Skeletal muscle satellite cell (primary cell): Measurements from ENCODE around the gene XRN2. TPM values are rescaled to one million over a fixed set of nuclear protein-coding genes. Genes with fewer than 3 reads are reported as not detected.

ENCODE experiments used
- H3K27me3 ChIP-seq: 2 replicates; pipeline ENCODE4 v1.7.0; 2013; ENCODE audit warnings: low read length; ENCODE audit not compliant: control insufficient read depth, insufficient read depth
- H3K36me3 ChIP-seq: 2 replicates; pipeline ENCODE4 v1.7.0; 2013; ENCODE audit warnings: mild to moderate bottlenecking, control low read depth, low read length; ENCODE audit not compliant: insufficient read depth
- H3K4me1 ChIP-seq: 2 replicates; pipeline ENCODE4 v1.7.0; 2013; ENCODE audit warnings: low read length; ENCODE audit not compliant: control insufficient read depth, insufficient read depth
- H3K4me2 ChIP-seq: 2 replicates; pipeline ENCODE4 v1.7.0; 2013; ENCODE audit warnings: mild to moderate bottlenecking, low read length
- H3K4me3 ChIP-seq: 2 replicates; pipeline ENCODE4 v1.7.0; 2013; ENCODE audit warnings: low read length
- H3K9ac ChIP-seq: 2 replicates; pipeline ENCODE4 v1.7.0; 2013; ENCODE audit warnings: mild to moderate bottlenecking, low read depth, low read length, moderate library complexity
- H3K9me3 ChIP-seq: replicated peaks from 2 replicates; pipeline ENCODE4 v1.7.0; 2013; ENCODE audit warnings: mild to moderate bottlenecking, control low read depth, low read length
- total RNA-seq: library from RNA; depleted of rRNA; stranded (reverse); fragments of >200 nt; gene quantifications from 2 replicates; pipeline ENCODE4 v1.2.3, GENCODE V29; 2012; rRNA removed

XRN2 gene, protein sequence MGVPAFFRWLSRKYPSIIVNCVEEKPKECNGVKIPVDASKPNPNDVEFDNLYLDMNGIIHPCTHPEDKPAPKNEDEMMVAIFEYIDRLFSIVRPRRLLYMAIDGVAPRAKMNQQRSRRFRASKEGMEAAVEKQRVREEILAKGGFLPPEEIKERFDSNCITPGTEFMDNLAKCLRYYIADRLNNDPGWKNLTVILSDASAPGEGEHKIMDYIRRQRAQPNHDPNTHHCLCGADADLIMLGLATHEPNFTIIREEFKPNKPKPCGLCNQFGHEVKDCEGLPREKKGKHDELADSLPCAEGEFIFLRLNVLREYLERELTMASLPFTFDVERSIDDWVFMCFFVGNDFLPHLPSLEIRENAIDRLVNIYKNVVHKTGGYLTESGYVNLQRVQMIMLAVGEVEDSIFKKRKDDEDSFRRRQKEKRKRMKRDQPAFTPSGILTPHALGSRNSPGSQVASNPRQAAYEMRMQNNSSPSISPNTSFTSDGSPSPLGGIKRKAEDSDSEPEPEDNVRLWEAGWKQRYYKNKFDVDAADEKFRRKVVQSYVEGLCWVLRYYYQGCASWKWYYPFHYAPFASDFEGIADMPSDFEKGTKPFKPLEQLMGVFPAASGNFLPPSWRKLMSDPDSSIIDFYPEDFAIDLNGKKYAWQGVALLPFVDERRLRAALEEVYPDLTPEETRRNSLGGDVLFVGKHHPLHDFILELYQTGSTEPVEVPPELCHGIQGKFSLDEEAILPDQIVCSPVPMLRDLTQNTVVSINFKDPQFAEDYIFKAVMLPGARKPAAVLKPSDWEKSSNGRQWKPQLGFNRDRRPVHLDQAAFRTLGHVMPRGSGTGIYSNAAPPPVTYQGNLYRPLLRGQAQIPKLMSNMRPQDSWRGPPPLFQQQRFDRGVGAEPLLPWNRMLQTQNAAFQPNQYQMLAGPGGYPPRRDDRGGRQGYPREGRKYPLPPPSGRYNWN
- total RNA-seq = 69.5 and 87.7 TPM in 2 replicates

DNA sequence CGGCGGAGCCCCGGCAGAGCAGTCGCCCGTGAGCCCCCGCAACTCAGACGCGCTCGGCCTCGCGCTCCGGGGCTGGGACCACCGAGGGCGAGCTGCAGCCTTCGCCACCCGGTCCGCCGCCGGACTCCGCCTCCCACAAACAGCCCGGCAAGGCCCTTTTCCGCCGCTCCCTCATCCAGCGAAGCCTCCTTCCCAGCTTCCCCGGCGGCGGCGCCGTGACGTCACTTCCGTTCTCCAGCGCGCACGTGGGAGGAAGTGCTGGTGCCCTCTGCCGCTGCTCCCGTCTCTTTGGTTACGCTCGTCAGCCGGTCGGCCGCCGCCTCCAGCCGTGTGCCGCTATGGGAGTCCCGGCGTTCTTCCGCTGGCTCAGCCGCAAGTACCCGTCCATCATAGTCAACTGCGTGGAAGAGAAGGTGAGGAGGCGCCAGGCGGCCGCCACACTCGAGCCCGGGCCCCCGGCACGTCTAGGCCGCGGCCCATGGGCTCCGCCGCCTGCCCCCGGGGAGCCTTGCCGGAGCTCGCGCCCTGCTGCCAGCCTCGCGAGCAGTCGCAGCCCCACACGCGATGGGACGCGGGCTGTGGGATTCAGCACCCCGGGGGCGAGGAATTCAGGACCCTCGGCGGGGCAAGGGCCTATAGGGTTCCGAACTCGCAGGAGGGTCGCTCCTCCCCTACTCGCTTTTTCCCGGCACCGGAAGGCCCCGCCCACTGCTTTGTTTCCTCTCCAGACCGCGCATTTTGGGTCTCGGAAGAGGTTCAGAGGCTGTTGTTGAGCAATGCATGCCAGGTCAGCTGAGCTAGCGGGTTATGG is at the start of gene XRN2:
TSS of gene XRN2 (plus strand) at position 271 of the 811 bp plus-strand sequence. CDS start at position 339, 68 bp downstream.
- Histone ChIP-seq H3K4me2 (peak within 1 kb of the TSS; percentile 98), H3K4me1 (peaks cover 16% of the 10 kb centered on the region), H3K9ac (peak within 1 kb of the TSS; percentile 98), H3K9me3 (no peaks in the 10 kb centered on the region), H3K4me3 (peak within 1 kb of the TSS; percentile 89), H3K27me3 (peaks cover 2% of the 10 kb centered on the region), H3K36me3 (no peaks in the 10 kb centered on the region)

GRCh38 chr20:21257192-21257591 is 45.9 kb upstream of the XRN2 start:
- H3K27me3 ChIP-seq = no peaks in the 10 kb centered on the region
- no peak overlapping the region for H3K4me3 ChIP-seq
- H3K4me1 ChIP-seq = no peaks in the 10 kb centered on the region
- no peaks in the 10 kb centered on the region for H3K36me3 ChIP-seq
- no peak overlapping the region for H3K4me2 ChIP-seq
- no peak overlapping the region for H3K9ac ChIP-seq
- no peaks in the 10 kb centered on the region for H3K9me3 ChIP-seq

DNA sequence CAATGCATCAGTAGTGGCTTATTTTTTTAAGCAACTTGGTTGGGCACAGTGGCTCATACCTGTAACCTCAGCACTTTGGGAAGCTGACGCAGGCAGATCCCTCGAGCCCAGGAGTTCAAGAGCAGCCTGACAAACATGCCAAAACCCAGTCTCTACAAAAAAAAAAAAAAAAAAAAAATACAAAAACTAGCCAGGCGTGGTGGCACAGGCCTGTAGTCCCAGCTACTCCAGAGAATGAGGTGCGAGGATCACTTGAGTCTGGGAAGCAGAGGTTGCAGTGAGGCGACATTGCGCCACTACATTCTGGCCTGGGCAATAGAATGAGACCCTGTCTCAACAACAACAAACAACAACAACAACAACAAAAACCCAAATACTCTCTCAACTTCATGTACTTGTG is 44.7 kb upstream of the XRN2 start:
- Histone ChIP-seq H3K4me1 (no peaks in the 10 kb centered on the region), H3K9me3 (no peaks in the 10 kb centered on the region), H3K9ac (no peak overlapping the region), H3K27me3 (no peaks in the 10 kb centered on the region), H3K36me3 (no peaks in the 10 kb centered on the region), H3K4me2 (no peak overlapping the region), H3K4me3 (no peak overlapping the region)

- H3K36me3 ChIP-seq = no peaks in the 10 kb centered on the region
- H3K4me1 ChIP-seq = no peaks in the 10 kb centered on the region
- no peak overlapping the region for H3K4me3 ChIP-seq
- H3K4me2 ChIP-seq = no peak overlapping the region
- no peak overlapping the region for H3K9ac ChIP-seq
- H3K27me3 ChIP-seq = no peaks in the 10 kb centered on the region
- H3K9me3 ChIP-seq = no peaks in the 10 kb centered on the region
These were observed 43.8 kb upstream of the XRN2 start for GRCh38 chr20:21259346-21259745.

- H3K36me3 ChIP-seq = no peaks in the 10 kb centered on the region
- no peak overlapping the region for H3K4me2 ChIP-seq
- no peak overlapping the region for H3K9ac ChIP-seq
- H3K9me3 ChIP-seq = no peaks in the 10 kb centered on the region
- H3K4me3 ChIP-seq = no peak overlapping the region
- H3K4me1 ChIP-seq = no peaks in the 10 kb centered on the region
- H3K27me3 ChIP-seq = no peaks in the 10 kb centered on the region
These were observed 40.3 kb upstream of the XRN2 start for GRCh38 chr20:21262812-21263211.

- Histone ChIP-seq H3K4me3 (no peak overlapping the region), H3K4me2 (no peak overlapping the region), H3K27me3 (peaks cover 8% of the 10 kb centered on the region), H3K4me1 (no peaks in the 10 kb centered on the region), H3K36me3 (no peaks in the 10 kb centered on the region), H3K9ac (no peak overlapping the region), H3K9me3 (no peaks in the 10 kb centered on the region)
These were observed 37.6 kb upstream of the XRN2 start for GRCh38 chr20:21265261-21266190.

DNA sequence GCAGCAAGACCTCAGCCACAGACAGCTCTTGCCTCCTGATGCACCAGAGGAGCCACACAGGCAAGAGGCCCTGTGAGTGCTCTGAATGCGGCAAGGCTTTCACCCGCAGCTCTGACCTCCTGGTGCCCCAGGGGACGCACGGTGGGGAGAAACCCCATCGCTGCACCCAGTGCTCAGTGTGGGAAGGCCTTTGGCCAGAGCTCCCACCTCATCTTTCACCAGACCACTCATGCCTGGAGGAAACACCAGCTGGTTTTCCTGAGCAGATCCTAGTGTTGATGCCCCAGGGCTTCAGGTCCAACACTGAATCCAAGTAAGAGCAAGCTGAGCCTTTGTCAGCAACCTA is 37.0 kb upstream of the XRN2 start:
- Histone ChIP-seq H3K9me3 (no peaks in the 10 kb centered on the region), H3K9ac (no peak overlapping the region), H3K4me1 (no peaks in the 10 kb centered on the region), H3K4me2 (no peak overlapping the region), H3K36me3 (no peaks in the 10 kb centered on the region), H3K27me3 (peaks cover 8% of the 10 kb centered on the region), H3K4me3 (no peak overlapping the region)

GRCh38 chr20:21269772-21270171 is 33.4 kb upstream of the XRN2 start:
- Histone ChIP-seq H3K9me3 (no peaks in the 10 kb centered on the region), H3K4me2 (no peak overlapping the region), H3K27me3 (peaks cover 19% of the 10 kb centered on the region), H3K9ac (no peak overlapping the region), H3K4me3 (no peak overlapping the region), H3K4me1 (no peaks in the 10 kb centered on the region), H3K36me3 (no peaks in the 10 kb centered on the region)

GRCh38 chr20:21270806-21271205 is 32.3 kb upstream of the XRN2 start:
- Histone ChIP-seq H3K9ac (no peak overlapping the region), H3K4me1 (no peaks in the 10 kb centered on the region), H3K36me3 (no peaks in the 10 kb centered on the region), H3K27me3 (peaks cover 19% of the 10 kb centered on the region), H3K9me3 (no peaks in the 10 kb centered on the region), H3K4me2 (no peak overlapping the region), H3K4me3 (no peak overlapping the region)

- Histone ChIP-seq H3K4me1 (no peaks in the 10 kb centered on the region), H3K4me3 (no peak overlapping the region), H3K36me3 (no peaks in the 10 kb centered on the region), H3K27me3 (peaks cover 19% of the 10 kb centered on the region), H3K9ac (no peak overlapping the region), H3K9me3 (no peaks in the 10 kb centered on the region), H3K4me2 (no peak overlapping the region)
These were observed 30.9 kb upstream of the XRN2 start for GRCh38 chr20:21272279-21272678.
